CMK (cell line): Measurements from ENCODE around the gene EMC9.

Experiments used
- DNase-seq: peaks from one replicate; pipeline ENCODE4 v3.0.0-alpha.2; 2010; ENCODE audit warnings: low read depth

The EMC9 gene

DNA sequence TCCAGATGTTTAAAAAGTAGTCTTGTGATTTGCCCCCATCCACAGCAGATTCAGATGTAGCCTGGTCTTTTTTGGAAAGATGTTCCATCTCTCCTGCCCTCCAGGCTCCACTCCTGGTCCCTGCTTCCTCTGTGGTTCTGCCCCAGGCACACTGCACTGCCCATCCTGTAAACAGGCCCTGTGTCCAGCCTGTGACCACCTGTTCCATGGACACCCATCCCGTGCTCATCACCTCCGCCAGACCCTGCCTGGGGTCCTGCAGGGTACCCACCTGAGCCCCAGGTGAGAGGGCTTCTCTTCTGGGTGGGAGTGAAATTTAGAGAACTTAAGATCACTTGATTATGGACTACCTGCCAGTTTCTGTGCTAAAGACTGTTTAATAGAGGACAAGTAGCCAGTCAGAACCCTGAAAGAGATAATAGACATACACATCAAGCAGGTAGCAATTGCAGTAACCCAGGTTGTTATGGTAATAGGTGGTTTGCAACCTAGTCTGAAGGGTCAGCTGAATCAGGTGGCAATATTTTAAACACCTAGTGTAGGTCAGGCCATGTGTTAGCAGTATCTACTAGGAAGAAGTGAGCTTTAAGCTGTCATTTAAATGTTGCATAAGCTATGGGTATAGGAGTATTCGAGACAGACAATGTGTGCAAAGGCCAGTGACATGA, 8.0 kb upstream of the EMC9 start:
- no peak for DNase-seq

DNA sequence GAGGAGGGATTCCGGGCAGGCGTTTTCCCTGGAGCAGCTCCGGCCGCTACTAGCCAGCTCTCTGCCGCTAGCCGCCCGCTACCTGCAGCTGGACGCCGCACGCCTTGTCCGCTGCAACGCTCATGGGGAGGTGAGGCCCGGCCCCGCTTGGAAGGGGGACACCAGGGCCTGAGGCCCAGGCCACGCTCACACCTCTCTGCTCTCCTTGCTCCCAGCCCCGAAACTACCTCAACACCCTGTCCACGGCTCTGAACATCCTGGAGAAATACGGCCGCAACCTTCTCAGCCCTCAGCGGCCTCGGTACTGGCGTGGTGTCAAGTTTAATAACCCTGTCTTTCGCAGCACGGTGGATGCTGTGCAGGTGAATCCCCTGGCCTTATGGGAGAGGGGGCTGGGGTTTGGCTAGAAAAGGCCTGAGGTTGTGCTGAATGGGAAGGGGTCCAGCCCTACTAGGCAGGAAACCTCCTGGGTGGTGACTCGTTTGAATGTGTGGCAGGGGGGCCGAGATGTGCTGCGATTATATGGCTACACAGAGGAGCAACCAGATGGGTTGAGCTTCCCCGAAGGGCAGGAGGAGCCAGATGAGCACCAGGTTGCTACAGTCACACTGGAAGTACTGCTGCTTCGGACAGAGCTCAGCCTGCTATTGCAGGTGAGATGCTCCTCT, 6.5 kb upstream of the EMC9 start:
- no peak for DNase-seq

DNA sequence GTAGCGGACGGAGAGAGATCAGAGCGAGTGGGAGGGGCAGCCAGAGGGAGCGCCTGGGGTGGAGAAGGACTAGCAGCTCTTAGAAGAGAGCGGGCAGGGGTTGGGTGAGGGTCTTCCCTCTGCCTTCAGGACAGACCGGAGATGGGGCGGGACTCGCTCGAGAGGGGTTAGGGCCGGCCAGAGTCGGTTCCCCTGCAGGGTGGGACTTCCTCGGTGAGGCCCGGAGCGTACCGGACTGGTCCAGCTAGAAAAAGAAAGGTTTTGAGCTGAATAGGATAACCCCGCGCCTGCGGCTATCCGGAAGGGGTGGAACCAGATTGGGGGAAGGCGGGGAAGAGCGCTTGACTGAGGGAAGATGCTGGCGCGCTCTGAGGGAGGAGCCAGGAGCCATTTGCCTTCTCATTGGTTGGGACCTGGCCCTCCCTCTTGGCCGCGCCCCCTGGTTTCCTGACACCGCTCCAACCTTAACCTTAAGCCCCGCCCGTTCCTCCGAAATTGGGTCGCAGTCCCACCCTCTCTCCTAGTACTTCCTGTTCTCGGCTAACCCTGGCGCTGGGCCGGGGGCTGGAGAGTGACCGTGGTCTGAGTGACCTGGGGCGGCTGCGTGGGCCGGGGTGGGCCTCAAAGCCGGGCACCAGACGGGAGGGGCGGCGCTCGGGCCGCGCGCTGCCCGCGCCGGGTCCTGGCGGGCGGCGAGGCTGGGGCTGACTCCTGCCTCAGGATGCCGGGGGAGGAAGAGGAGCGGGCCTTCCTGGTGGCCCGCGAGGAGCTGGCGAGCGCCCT, 5.8 kb upstream of the EMC9 start, which contains the start of gene RNF31:
TSS of gene RNF31 (plus strand) at position 521 of the 783 bp plus-strand sequence. CDS start at position 722, 201 bp downstream.
- DNase-seq, result peak; percentile 93

DNA sequence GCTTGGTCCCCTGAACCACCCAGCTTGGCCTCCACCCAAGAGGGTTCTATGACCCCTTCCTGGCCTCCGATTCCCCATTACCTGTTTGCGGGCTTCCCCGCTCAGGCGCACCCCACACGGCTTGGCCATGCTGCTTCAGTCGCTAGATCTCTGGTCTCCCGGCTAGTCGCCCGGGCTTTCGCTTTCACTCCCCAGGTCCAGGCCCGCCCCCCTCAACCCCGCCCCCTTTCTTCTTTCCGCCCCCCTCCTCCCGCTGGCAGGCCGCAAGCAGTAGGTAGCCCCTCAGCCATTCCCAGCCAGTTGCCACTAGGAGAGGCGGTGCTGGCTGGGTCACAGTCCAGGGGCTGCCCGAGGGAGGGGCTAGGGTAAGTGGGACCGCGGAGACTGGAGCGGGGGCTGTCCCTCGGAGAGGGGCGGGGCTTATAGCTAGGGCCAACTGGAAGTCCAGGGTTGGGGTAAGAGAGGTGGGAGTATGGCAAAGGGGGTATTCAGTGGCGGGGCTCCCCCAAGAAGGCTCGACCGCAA, 5.1 kb upstream of the EMC9 start, which contains the start of gene PSME2:
TSS of gene PSME2 (minus strand) at position 158 of the 525 bp plus-strand sequence. CDS start at position 129, 29 bp downstream.
- peak; percentile 93 for DNase-seq

DNA sequence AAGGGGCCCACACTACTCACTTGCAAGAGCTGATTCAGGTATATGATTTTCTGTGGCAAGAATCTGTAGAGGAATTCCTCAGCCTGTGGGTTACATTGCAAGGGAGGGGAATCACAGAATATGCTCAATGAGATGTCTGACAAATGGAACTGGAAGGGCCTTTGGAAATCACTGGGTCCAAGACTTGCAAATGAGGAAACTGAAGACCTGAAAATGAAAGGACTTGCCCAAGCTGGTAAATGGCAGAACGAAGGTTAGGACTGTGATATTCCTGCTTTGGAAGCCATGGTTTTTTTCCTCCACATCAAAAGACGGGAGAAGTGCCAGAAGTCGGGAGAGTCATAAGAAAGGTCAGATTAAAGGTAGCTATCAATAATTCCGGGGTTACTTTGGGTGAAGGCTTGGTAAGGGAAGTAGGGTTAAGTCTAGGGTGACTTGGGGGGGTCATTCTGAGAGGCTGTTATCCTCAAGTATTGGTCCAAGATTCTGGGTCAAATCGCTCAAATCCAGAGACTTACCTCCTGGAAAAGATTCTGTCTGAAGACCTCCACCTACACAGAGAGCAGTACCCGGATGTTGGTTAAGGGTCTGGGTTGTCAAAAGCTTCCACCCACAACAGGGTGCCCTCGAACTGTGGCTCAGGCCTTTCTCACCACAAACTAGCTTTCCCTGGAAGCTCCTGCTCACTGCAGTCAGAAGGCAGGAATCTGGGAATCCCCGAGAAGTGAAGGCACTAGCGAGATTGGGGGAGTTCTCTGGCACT, 4.5 kb upstream of the EMC9 start:
- DNase-seq, result no peak

DNA sequence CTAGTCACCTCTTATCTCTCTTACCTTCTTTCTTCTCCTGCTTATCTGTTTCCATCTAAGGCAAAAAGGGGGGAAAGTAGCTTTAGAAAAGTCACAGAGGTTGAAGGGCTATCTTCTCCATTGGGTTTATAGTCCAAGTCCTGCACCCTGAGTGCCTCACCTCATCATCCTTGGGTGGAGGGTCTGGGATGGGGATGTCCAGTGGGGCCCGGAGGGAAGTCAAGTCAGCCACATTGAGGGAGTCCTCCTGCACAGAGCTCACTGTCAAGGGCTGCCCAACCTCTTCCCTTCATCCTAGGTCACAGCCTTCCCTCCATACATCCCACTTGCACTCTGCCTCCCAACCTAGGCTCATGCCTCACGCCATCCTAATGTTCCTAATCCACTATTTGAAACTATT, 3.8 kb upstream of the EMC9 start:
- no peak for DNase-seq

DNA sequence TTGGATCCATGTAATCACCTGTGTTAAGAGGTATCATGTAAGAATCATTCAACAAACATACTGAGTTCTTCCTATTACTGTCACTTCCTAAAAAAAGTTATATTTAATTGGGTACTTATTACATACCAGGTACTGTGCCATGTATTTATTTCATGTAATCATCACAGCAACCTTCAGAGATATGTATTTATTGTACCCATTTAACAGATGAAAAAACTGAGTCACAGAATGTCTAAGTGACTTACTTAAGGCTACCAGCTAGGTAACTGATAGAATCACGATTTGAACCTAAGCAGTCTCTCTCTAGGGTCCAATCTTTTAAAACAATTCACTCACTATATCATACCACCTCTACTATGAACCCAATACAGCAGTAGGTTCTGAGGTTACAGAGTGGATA, 3.1 kb upstream of the EMC9 start:
- no peak for DNase-seq

DNA sequence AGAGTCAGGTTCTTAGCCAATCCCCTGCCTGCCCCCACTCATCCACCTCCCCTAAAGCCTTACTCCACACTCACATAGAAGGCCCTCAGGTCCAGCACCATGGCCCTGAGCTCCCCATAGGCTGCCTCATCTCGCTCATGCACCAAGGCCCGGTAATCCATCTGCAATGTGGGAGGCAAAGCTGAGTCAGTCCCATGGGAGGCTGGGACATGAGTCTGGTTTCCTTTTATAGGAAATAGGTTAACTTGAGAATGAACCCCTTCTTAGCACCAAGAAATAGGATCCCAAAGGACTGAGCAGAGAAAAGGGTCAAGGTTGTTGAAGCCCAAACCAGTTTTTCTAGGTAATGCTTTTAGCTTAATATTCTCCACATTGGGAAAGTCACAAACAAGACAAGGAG, 2.1 kb upstream of the EMC9 start:
- DNase-seq, result no peak

DNA sequence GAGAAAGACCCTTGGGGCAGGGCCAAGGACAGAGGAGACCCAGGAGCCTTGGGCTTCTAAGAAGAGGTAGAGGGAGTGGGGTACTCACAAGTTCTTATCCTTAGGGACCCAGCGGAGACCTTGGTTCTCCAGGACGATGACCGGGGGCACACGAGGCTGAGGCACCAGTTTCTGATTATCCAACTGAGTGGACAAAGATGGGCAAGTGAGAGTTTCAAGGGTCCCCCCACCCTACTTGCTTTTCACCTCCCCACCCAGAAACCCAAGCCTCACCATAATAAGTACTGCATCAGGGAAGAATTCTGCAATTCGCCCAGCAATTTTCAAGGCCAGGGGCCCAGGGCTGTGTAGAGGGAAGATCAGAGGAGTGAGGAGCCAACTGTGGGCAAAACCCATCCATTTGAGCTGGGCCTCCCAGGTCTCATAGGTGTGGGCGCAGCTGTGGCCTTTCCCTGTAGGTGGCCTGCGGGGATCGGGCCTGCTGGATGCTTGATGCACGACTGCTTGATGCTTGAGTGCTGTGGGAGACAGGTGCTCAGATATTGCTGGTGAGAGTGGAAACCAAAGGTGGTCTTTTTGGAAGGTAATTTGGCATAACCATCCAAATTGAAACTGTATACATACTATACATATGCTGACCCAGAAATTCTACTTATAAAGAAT, 2.0 kb downstream of the EMC9 start:
- no peak for DNase-seq

DNA sequence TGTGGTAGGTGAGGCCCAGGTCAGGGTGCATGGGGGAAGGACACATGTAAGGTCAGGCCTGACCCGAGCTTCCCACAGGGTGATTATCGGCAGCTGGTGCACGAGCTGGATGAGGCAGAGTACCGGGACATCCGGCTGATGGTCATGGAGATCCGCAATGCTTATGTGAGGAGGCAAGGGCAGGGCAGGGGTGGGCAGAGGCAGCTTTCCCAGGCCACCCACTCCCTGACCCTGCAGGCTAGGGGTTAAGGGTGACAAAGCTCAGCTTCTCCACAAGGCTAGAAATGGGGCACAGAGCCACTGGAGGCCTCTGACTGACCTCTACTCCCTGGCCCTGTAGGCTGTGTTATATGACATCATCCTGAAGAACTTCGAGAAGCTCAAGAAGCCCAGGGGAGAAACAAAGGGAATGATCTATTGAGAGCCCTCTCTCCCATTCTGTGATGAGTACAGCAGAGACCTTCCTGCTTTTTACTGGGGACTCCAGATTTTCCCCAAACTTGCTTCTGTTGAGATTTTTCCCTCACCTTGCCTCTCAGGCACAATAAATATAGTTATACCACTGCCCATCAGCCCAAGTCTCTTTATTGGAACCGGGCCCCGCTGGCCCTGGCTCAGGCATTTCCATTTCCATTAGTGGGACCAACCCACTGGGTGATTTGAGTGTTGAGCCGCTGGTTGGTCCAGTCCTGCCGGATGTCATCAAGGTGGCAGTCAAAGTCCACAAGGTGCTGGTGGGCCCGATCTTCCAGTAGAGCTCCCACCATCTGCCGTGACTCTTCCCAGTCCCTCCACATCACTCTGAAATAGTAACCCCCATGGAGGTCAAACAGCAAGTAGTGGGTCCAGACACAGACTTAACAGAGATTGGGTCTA, 2.8 kb downstream of the EMC9 start:
- DNase-seq, result no peak

DNA sequence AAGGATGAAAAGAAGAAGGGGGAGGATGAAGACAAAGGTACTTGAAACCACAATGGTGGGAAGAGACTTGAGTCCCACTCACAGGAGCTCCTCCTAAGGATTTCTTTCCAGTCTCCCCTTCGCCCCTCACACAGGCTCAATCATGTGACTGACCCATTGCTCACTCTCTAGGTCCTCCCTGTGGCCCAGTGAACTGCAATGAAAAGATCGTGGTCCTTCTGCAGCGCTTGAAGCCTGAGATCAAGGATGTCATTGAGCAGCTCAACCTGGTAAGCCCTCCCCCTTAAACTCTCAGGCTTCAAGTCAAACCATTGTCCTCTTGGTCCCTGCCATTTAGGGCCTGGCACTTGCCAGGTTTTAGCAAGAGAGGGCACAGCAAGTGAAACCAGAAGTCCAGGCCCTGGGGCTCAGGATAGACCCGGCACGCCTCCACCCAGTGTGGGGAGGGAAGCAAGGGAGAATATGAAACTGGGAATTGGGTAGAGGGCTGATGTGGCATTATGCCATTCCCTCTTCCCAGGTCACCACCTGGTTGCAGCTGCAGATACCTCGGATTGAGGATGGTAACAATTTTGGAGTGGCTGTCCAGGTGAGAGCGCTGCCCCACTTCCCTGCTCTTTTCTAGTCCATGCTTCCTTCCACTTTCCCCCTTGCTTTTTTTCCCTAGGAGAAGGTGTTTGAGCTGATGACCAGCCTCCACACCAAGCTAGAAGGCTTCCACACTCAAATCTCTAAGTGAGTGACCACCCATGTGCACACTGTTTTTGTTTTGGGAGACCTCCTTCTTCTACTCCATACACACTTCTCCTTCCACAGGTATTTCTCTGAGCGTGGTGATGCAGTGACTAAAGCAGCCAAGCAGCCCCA, 3.6 kb downstream of the EMC9 start:
- DNase-seq, result no peak

DNA sequence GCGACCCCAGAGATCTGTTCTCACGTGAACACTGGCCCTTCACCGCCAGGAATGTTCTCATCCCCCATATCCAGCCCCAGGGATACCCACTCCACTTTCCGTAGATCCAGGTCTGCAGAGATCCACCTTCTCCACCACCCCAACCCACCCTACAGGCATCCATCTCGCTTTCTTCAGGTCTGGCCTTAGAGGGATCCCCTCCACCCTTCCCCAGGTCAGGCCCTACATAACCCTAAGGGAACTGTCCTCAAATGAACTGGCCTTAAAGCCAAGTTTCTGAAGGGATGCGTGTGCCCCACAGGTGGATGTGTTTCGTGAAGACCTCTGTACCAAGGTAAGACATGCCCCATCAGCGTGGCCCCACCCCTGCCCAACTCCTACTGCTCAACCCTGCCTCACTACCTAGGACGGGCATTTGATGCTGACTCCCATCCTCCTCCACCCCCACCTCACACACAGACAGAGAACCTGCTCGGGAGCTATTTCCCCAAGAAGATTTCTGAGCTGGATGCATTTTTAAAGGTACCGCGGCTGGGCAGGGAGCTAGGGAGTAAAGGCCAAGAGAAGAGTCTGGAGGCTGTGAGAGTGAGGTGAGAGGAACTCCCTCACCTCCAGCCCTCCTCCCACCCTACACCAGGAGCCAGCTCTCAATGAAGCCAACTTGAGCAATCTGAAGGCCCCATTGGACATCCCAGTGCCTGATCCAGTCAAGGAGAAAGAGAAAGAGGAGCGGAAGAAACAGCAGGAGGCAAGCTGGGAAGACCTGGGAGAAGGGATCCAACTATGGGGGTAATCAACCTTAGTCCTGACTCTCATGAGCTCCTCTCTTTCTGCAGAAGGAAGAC, 4.5 kb downstream of the EMC9 start:
- no peak for DNase-seq

DNA sequence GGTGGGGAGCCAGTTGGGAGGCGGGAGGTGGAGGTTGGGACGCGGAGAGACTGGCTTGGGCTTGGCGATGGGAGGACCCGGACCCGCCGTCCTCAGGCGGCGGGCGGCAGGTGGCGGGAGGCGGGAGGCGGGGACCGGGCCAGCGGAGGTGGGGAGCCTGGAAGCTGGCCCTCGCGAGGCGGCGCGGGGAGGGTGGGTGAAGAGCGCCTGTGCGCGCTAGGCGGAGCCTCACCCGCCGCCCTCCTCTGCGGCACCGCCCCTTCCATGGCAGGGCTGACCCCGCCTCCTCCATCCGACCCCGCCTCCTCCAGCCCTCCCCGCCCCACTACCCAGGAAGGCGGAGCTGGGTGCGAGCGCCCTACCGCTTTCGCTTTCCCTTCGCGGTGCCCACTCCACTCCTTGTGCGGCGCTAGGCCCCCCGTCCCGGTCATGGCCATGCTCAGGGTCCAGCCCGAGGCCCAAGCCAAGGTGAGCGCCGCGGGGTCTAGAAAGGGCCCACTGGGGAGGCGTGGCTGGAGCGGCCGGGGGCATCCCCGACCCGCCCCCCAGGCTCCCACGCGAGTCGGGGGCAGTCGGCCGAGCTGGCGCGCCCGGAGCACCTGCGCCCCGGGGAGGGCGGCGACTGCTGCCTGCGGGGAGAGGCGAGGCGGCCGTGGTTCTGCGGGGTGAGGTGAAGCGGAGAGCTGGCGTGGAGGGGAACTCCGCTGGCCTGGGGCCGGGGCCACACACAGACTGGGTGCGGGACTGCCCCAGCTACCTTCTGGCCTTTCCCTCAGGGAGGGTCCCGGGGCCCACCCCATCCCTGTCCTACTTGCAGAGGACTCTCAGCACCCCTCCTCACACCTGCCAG, 5.3 kb downstream of the EMC9 start, which contains the start of gene PSME1:
TSS of gene PSME1 (plus strand) at position 361 of the 850 bp plus-strand sequence. CDS start at position 430, 69 bp downstream.
- peak; percentile 71 for DNase-seq

DNA sequence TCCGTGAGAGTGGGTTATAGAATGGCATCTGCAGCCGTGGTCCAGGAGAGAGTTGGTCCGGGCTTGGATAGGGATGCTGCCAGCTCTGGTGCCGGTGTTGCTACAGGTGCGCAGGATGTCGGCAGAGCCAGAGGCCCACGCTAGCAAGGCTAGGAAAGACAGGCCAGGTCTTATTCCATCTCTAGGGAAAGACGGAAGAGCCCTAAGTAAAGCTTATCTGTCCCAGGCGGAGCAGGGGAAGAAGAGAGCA, 5.9 kb downstream of the EMC9 start:
- no peak for DNase-seq

DNA sequence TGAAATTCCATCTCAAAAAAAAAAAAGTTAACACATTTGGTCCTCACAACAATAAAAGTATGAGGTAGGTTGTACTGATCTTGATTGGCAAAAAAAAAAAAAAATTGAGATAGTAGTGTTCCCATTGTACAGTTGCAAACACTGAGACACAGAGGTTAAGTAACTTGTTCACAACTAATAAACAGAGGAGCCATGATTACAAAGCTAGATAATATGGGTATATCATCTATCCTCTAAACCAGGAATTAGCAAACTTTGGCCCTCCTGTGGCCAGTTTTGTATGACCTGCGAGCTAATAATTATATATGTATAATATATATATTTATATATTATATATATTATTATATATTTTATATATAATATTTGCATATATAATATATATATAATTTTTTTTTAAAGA, 7.7 kb downstream of the EMC9 start:
- no peak for DNase-seq

DNA sequence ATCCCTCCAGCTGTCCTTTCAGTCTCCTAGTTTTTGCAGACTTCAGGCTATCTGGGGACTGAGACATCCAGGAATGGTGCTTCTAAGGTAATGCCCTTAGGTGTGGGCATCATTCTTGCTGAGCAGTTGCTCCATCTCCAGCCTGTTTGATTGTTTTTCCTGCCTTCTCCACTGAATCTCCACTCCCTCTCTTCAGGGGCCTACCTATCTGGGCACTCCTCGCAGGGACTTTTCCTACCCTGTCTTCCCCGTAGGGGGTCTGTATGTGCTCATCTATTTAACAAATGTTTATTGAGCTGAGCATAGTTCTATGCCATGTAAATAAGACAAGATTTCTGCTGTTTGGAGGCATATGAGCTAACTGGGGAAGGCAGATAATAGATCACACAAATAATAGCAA, 8.4 kb downstream of the EMC9 start:
- no peak for DNase-seq

DNA sequence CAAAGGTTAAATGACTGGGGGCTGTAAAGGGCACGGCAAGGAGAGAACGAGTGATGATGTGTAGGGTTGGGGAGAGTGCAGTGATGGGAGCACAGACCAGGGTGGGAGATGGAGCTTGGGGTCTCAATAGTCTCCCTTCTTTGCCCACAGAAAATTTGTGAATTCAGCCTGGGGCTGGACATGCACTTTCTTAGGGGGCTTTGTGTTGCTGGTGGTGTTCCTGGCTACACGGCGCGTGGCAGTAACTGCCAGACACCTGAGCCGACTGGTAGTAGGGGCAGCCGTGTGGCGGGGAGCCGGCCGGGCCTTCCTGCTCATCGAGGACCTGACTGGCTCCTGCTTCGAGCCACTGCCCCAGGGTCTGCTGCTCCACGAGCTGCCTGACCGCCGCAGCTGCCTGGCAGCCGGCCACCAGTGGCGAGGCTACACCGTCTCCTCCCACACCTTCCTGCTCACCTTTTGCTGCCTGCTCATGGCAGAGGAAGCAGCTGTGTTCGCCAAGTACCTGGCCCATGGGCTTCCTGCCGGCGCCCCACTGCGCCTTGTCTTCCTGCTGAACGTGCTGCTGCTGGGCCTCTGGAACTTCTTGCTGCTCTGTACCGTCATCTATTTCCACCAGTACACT, 9.2 kb downstream of the EMC9 start:
- DNase-seq, result no peak
